COR-L47 (cell line): Measurements from ENCODE around the gene LAS1L.
"Not testable (repeated sequence)": the region's sequence is repeated elsewhere in the genome, so short reads cannot be mapped to it uniquely, and the experiment has no call there.

Experiments
- DNase-seq: peaks from one replicate; lab custom pipeline; 2025; lab: John Stamatoyannopoulos, UW

The LAS1L gene

GRCh38 chrX:65517923-65518322 lies 16.7 kb downstream of the LAS1L start:
- no peak for DNase-seq

GRCh38 chrX:65516756-65517155 lies 17.8 kb downstream of the LAS1L start:
- DNase-seq = no peak

- no peak for DNase-seq
Observed at GRCh38 chrX:65513610-65514009, 21.0 kb downstream of the LAS1L start.

GRCh38 chrX:65509400-65509799 lies 25.2 kb downstream of the LAS1L start:
- no peak for DNase-seq

- DNase-seq = no peak
Observed at GRCh38 chrX:65508851-65509250, 25.7 kb downstream of the LAS1L start.

GRCh38 chrX:65502618-65503017 lies 32.0 kb downstream of the LAS1L start:
- DNase-seq = no peak

- no peak for DNase-seq
Observed at GRCh38 chrX:65493431-65493830, 41.2 kb downstream of the LAS1L start.

GRCh38 chrX:65491620-65492019 lies 43.0 kb downstream of the LAS1L start:
- no peak for DNase-seq

GRCh38 chrX:65488495-65488894 lies 46.1 kb downstream of the LAS1L start:
- no peak for DNase-seq

- no peak for DNase-seq
Observed at GRCh38 chrX:65480960-65481359, 53.6 kb downstream of the LAS1L start.

- DNase-seq = not testable (repeated sequence)
Observed at GRCh38 chrX:65479102-65479501, 55.5 kb downstream of the LAS1L start.

GRCh38 chrX:65476564-65476963 lies 58.0 kb downstream of the LAS1L start:
- no peak for DNase-seq

- DNase-seq = no peak
Observed at GRCh38 chrX:65463550-65463949, 71.0 kb downstream of the LAS1L start.
